Measurements from ENCODE around the gene TMEM198.

The TMEM198 gene

DNA sequence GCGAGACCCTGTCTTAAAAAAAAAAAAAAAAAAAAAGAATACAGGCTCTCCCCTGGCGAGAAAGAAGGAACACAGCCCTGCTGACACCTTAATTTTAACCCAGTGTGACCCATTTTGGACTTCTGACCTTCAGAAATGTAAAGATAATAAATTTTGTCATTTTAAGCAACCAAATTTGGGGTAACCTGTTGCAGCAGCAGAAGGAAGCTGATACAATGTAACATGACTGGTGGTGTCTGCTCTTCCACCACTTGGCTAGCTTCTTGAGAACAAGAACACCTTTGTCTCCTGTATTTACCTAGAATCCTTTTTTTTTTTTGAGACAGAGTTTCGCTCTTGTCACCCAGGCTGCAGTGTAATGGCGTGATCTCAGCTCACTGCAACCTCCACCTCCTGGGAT lies 47.3 kb downstream of the TMEM198 start:
- no peak for DNase-seq

DNA sequence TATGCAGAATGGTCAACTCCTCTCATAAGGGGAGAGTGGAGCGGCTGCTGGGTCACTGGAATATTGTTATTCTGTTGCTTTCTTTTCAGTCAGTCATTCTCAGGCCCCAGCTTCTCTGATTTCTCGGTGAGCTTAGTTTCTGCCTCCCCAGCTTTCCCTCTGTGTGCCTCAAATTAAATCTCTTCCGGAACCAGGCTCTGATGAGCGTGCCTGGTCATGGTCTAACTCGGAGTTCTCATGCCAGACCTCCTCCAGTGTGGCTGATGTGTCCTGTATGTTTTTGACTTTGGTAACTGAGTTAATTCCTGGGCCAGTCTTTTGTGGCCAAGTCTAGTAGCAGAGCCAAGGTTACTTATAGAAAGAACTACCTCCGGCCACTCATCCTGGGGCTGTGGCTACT lies 48.9 kb downstream of the TMEM198 start:
- no peak for DNase-seq

DNA sequence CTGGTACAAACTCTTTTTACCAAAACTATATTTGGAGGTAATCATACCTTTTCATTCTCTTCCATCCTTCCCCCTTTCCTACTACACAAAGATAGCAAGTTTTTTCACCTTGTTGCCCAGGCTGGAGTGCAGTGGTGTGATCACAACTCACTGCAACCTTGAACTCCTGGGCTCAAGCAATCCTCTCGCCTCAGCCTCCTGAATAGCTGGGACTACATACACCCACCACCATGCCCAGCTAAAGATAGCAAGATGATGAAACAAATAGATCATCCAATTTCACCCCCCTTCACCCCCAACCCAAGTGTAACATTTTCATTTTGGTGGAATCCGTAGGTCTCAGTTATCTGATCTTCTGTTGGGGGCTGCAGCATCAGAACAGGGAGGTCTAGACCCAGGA lies 49.3 kb downstream of the TMEM198 start:
- no peak for DNase-seq

DNA sequence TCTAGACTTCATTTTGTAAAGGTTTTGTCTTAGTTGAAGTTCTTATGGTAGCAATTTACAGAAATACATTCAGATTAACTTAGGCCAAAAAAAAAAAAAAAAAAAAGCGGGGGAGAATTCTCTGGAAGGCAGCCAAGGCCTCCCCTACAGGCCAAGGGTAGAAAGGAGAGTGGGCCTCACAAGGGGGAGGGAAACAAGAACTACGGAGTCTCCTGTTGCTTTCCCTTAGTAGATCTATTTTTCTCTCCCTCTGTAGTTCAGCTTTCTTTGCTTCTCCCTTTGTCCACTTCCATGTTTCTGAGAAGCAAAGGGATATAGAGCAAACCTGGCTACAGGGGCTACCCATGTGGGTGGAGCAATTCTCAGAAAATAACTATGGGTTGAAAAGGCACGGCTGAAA lies 51.4 kb downstream of the TMEM198 start:
- no peak for DNase-seq

DNA sequence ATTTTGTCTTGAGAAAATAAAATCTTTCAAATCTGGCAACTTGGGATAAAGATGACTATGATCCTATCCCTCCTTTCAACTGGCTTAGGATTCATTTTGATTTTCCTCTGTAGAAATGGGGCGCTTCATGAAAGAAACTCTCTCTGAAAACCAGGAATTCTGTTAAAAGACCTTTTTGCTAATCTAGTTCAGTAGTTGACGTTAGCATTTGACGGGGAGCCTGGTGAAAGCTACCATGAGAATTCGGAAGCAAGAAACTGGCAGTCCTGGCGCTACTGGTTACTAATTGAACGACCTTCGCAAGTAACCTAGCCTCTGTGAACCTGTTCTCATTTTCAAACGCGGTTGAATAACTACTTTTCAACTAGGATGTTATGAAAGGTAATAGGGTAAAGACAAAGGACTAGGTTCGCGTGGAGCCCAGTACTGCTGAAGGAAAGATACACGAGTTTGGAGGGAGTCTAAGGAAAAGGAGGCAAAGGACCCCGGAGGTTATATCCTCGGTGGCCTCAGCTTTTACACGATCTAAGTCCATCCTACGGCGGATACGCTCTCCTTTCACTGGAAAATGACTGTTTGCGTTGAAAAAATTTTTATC lies 53.2 kb downstream of the TMEM198 start:
- peak; percentile 41 to 70 for DNase-seq

DNA sequence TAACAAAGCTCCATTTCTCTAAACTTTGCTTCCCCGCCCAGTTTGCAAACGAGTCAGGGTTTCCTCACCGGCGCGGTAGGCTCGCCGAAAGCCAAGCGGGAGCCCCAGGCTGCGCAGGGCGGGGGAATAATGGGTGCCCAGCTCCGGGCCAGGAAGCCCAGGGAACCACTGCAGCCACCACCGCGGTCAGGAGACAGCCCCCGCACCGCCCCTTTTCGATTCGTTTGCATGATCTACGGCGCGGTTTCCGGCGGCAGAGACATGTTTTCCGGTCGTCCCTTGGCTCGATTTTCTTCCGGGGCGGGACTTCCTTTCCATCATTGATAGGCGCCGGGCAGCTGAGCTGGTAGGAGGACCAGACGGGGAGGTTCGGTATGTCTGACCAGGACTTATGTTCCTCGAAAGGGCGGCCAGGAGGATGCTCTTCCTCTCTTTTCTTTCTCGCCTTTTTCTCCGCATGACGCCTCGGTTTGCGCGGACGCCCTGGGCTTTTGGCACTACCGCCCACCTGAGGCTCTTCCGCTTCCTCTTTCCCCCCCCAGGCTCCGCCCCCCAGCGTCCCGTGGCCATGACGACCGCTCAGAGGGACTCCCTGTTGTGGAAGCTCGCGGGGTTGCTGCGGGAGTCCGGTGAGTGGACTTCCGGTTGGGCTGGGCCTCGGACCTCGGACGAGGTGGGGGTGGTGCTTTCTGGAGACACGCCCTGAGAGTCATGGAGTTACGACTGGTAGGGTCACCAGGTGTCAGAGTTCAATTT lies 53.9 kb downstream of the TMEM198 start, which contains the start of gene STK11IP:
Gene STK11IP (plus strand): TSS at position 306 of the 756 bp plus-strand sequence. CDS start 263 bp downstream, at position 569.
- DNase-seq, result peak; percentile 97 to 98

DNA sequence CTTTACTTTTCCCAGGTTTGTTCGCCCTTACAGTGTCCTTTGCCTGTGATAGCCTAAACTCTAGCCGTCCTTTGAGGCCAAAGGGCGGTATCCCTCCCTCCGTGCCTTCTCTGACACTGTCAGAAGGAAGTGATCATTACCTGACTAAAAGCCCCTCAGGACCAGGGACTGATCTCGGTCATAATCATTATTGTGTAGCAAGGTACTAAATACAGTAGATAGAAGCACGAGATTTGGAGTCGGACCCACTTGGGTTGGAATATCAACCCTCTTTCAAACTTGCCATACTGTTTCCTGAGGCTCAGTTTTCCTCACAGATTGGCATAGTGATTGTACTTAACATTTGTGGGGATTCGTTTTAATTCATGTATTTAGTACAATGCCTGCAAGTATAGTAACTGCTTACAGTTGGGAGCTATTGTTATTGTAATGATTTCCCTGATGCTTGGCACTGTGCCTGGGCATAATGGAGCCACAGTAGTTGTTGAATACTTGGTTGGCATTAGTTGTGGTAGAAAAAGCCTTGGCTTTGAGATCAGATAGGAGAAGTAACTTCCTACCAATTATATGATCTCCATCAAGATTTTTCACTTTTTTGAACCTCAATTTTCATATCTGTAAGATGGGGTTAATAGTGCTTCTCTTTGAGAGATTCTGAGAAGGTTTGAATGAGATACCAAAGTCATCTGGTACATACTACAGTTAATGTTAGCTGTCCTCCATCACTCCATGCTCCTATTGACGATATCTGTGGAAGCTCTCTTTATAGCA lies 54.7 kb downstream of the TMEM198 start:
- no peak for DNase-seq
